Measurements from ENCODE around the gene POLH.

POLH gene

GRCh38 chr6:43606019-43606418 lies 30.0 kb downstream of the POLH start:
- no peak for DNase-seq (ENCODE audit: low read depth)

- DNase-seq (ENCODE audit: low read depth): peak; percentile 27
These were observed 32.4 kb downstream of the POLH start for GRCh38 chr6:43608310-43608763.

GRCh38 chr6:43608807-43609206 lies 32.8 kb downstream of the POLH start:
- no peak for DNase-seq (ENCODE audit: low read depth)

GRCh38 chr6:43609402-43609801 lies 33.4 kb downstream of the POLH start:
- DNase-seq (ENCODE audit: low read depth): no peak

GRCh38 chr6:43610431-43610830 lies 34.4 kb downstream of the POLH start:
- no peak for DNase-seq (ENCODE audit: low read depth)

- DNase-seq (ENCODE audit: low read depth): no peak
These were observed 37.9 kb downstream of the POLH start for GRCh38 chr6:43613721-43614395.

- DNase-seq (ENCODE audit: low read depth): no peak
These were observed 38.4 kb downstream of the POLH start for GRCh38 chr6:43614396-43614730.

GRCh38 chr6:43616725-43617472 lies 40.9 kb downstream of the POLH start:
- no peak for DNase-seq (ENCODE audit: low read depth)

GRCh38 chr6:43621078-43621835 lies 45.3 kb downstream of the POLH start:
- no peak for DNase-seq (ENCODE audit: low read depth)

- no peak for DNase-seq (ENCODE audit: low read depth)
These were observed 45.8 kb downstream of the POLH start for GRCh38 chr6:43621836-43622180.

- no peak for DNase-seq (ENCODE audit: low read depth)
These were observed 46.6 kb downstream of the POLH start for GRCh38 chr6:43622541-43622940.

GRCh38 chr6:43623880-43624785 lies 48.1 kb downstream of the POLH start:
- no peak for DNase-seq (ENCODE audit: low read depth)

GRCh38 chr6:43624786-43625288 lies 48.9 kb downstream of the POLH start:
- DNase-seq (ENCODE audit: low read depth): no peak

GRCh38 chr6:43625393-43625992 lies 49.5 kb downstream of the POLH start:
- DNase-seq (ENCODE audit: low read depth): no peak

- DNase-seq (ENCODE audit: low read depth): no peak
These were observed 51.2 kb downstream of the POLH start for GRCh38 chr6:43627008-43627825.

GRCh38 chr6:43628393-43629103 lies 52.6 kb downstream of the POLH start:
- peak; percentile 24 for DNase-seq (ENCODE audit: low read depth)

- DNase-seq (ENCODE audit: low read depth): peak; percentile 95
These were observed 53.1 kb downstream of the POLH start, which contains the start of gene GTPBP2 for GRCh38 chr6:43629104-43629504. Gene GTPBP2 (minus strand): TSS chr6:43629264. CDS start chr6:43629162, 102 bp downstream.

GRCh38 chr6:43629505-43630300 lies 53.7 kb downstream of the POLH start:
- DNase-seq (ENCODE audit: low read depth): peak; percentile 81
